NCI-H1694 (cell line): Measurements from ENCODE around the gene PAX6.

Source experiments
- DNase-seq: peaks from one replicate; lab custom pipeline; 2025; lab: John Stamatoyannopoulos, UW

Gene PAX6

GRCh38 chr11:31810779-31811647 lies at the start of gene PAX6:
PAX6 (minus strand) TSS chr11:31811322; CDS start chr11:31806411, 4,911 bp downstream.
- peak; percentile 98 for DNase-seq

GRCh38 chr11:31860391-31860790 lies 49.3 kb upstream of the PAX6 start:
- DNase-seq: no peak

- no peak for DNase-seq
Observed at GRCh38 chr11:31856248-31856647, 45.1 kb upstream of the PAX6 start.

GRCh38 chr11:31855466-31855865 lies 44.3 kb upstream of the PAX6 start:
- DNase-seq: no peak

GRCh38 chr11:31850365-31850764 lies 39.2 kb upstream of the PAX6 start:
- DNase-seq: no peak

- no peak for DNase-seq
Observed at GRCh38 chr11:31847761-31848160, 36.6 kb upstream of the PAX6 start.

GRCh38 chr11:31845331-31845730 lies 34.2 kb upstream of the PAX6 start:
- no peak for DNase-seq

GRCh38 chr11:31844351-31844750 lies 33.2 kb upstream of the PAX6 start:
- no peak for DNase-seq

- no peak for DNase-seq
Observed at GRCh38 chr11:31841435-31841834, 30.3 kb upstream of the PAX6 start.

GRCh38 chr11:31834237-31834636 lies 23.1 kb upstream of the PAX6 start:
- no peak for DNase-seq

- no peak for DNase-seq
Observed at GRCh38 chr11:31830406-31830805, 19.3 kb upstream of the PAX6 start.

- no peak for DNase-seq
Observed at GRCh38 chr11:31828217-31828616, 17.1 kb upstream of the PAX6 start.

- DNase-seq: no peak
Observed at GRCh38 chr11:31827455-31828206, 16.5 kb upstream of the PAX6 start.

GRCh38 chr11:31826536-31827438 lies 15.7 kb upstream of the PAX6 start:
- DNase-seq: no peak

- DNase-seq: no peak
Observed at GRCh38 chr11:31825838-31826484, 14.8 kb upstream of the PAX6 start.

- no peak for DNase-seq
Observed at GRCh38 chr11:31824879-31825837, 14.0 kb upstream of the PAX6 start.

GRCh38 chr11:31824332-31824878 lies 13.3 kb upstream of the PAX6 start:
- DNase-seq: no peak

GRCh38 chr11:31823644-31824331 lies 12.7 kb upstream of the PAX6 start:
- no peak for DNase-seq

- no peak for DNase-seq
Observed at GRCh38 chr11:31822927-31823643, 12.0 kb upstream of the PAX6 start.
